GM21737 (cell line): ENCODE data around the gene CELSR1.
"Not testable (repeated sequence)": the region's sequence is repeated elsewhere in the genome, so short reads cannot be mapped to it uniquely, and the experiment has no call there.

Experiments
- ATAC-seq: cut with Tn5 transposase; IDR thresholded peaks from one replicate; pipeline ENCODE4 v1.9.1; 2021; ENCODE audit warnings: mild to moderate bottlenecking, moderate library complexity; ENCODE audit not compliant: unreplicated experiment

CELSR1 gene

GRCh38 chr22:46406349-46406748 lies 131.1 kb downstream of the CELSR1 start:
- no peak for ATAC-seq

GRCh38 chr22:46405901-46406300 lies 131.5 kb downstream of the CELSR1 start:
- ATAC-seq: no peak

DNA sequence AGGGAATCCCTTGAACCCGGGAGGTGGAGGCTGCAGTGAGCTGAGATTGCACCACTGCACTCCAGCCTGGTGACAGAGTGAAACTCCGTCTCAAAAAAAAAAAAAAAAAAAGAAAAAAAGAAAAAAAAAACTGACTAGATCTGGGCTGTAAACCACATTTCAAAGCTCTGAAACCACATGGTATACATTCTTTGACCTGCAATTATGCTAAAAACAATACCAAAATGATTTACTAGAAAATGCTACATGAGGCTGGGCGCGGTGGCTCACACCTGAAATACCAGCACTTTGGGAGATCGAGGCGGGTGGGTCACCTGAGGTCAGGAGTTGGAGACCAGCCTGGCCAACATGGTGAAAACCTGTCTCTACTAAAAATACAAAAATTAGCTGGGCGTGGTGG lies 133.5 kb downstream of the CELSR1 start:
- not testable (repeated sequence) for ATAC-seq

GRCh38 chr22:46402505-46402904 lies 134.9 kb downstream of the CELSR1 start:
- no peak for ATAC-seq

DNA sequence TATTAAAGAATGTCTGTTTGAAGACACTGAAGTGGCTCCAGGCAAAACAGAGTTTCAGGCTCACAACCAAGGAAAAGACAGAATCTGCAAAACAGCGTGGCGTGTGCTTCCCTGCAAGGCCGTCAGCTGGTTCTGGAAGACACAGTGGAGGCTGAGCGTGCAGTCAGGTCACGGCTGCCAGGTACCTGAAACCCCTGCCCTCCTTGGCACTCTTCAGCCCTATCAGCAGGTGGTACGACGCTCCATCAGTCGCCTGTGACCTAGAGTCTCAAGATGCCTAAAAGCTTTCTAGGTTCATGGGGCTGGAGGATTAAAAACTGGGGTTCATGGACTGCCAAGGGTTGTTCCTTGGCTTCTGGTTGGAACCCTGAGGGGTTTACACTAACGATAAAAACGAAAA lies 136.1 kb downstream of the CELSR1 start:
- no peak for ATAC-seq

DNA sequence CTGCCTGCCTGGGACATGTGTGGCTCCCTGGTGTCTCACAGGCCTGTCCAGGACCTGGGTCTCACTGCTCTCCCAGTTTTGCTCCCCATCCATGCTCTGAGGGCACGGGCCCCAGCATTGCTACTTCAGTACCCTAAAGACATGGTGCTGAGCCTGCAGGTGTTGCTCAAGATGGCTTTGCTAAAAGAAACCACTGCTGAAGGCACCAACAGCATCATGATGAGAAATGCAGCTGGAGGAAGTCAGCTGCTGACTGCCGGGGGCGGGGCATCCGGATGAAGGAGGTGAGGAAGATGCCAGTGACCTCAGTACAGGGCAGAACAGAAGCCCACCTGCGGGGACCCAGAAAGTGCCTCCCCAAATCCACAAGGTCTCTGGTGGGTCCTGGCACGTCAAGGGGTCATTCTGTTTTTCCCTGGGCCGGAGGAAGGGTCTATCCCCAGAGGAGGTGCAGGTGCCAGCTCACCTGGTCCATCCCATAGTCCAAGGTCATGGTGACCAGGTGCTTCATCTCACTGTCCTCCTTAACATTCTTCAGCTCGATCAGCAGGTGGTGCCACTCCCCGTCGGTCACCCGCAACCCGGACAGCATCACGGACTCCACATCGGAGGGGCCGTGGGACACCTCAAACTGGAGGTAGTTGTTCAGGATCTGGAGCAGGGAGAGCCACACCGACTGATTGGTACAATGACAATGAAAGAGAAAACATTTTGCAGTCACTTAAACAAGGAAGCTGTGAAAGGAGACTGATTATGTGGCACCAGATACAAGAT lies 138.0 kb downstream of the CELSR1 start:
- no peak for ATAC-seq

DNA sequence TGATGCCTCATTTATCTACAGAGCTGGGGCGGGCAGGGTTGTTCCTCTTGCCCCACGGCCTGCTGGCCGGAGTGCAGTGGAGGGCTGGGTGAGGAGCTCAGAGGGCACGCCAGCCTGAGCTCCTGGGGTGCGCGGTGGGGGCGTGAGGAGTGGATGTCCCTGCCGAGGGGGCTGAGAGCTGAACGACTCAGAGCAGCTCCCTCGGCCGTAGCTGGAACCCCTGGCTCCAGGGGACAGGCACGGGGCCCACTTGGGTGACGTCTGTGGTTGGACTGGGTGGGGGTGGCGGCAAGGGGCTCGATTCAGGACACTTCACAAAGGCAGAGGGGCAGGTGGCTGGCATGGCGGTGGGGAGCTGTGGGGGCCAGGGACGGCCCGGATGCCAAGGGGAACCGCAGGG lies 139.5 kb downstream of the CELSR1 start:
- no peak for ATAC-seq

DNA sequence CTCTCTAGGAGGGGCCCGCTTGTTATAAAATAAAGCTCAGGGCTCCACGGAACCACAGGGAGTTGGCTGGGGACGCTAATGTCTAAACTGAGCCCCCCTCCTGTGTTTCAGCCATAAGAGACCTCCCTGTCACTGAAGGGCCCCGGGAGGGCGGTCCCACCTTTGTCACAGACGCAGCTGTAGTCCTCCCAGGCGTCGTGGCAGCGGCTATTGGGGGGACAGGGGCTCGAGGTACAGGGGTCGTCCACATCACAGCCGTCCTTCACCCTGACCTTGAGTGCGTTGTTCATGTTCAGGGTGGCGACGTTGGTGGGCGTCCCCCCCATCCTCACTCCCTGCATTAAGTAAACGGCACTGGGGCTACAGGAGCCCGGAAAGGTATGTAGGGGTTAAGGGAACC lies 139.9 kb downstream of the CELSR1 start:
- no peak for ATAC-seq

DNA sequence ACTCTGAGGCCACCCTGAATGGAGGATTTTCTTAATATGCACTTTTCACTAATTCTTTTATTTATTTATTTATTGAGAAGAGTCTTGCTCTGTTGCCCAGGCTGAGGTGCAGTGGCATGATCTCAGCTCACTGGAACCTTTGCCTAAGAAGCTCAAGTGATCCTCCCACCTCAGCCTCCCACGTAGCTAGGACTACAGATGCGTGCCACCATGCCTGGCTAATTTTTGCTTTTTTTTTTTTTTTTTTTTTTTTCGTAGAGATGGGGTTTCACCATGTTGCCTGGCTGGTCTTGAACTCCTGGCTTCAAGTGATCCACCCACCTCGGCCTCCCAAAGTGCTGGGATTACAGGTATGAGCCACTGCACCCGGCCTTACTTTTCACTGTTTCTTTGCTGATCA lies 140.4 kb downstream of the CELSR1 start:
- ATAC-seq: not testable (repeated sequence)

GRCh38 chr22:46395145-46395544 lies 142.3 kb downstream of the CELSR1 start:
- ATAC-seq: no peak

DNA sequence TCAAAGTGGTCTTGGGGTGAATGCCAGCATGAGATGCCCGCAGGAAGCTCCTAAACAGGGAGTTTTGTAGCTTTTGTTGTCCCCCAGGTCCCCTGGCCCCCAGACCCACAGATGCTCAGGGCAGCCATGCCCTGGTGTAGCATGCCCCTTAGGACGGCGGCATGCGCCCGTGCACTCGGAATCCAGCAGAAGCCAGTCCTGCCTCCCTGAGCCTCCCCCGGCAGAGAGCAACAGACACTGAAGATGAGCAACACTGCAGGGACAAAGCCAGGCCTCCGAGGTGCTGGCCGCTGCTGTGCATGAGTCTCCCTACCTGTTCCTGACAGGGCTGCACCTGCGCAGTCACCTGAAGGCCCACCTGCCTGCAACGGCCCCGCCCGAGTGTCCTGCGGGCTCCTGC lies 142.8 kb downstream of the CELSR1 start:
- ATAC-seq: no peak

GRCh38 chr22:46393873-46394272 lies 143.5 kb downstream of the CELSR1 start:
- no peak for ATAC-seq

DNA sequence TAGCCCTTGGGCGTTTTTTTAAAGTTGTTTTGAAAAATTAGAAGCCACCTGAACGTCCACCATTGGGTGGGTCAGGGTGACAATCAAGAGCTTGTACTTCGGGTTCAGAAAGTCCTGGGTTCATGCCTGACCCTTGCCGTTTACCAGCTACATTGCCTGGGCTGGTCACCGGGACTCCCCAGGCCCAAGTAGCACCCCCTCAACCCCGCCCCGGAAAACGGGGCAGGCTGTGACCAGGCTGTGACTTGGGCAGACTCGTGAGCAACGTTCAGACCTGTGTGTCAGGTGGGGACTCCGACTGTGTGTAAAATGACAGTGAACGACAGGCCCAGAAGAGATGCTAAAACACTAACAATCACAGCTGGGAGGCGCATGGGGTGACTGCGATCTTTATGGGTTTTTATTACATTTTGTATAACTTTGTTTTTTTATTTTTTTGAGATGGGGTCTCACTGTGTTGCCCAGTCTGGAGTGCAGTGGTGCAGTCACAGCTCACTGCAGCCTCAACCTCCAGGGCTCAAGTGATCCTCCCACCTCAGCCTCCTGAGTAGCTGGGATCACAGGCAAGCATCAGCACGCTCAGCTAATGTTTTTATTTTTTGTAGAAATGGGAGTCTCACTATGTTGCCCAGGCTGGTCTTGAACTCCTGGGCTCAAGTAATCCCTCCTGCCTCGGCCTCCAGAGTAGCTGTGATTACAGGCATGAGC lies 145.1 kb downstream of the CELSR1 start:
- no peak for ATAC-seq

DNA sequence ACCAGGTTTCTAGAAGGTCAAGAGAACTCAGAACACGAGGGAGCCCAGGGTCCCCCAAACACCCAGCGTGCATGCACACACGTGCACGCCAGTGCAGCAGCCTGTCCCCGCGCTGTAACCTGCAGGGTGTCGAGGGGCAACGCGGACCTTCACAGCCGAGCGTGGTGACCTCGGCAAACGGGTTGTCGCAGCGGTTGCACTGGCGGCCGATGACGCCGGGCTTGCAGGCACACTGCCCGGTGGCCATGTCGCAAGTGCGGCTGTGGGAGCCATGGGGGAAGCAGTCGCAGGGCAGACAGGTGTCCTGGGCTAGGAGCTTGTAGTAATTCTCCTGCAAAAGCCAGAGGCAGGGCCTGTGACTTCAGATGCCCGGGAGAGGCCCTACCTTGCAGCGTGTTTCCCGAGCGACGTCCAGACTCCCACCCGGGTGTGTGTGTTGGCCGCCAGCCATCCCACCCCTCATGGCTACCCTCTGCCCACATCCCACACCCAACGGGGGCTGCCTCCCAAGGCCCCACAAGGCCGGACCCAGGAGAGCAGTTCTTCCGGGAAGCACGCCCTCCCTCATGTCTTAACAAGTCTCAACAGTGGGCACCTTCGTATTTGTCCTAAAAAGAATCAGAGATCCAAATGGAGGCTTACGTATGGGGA lies 145.8 kb downstream of the CELSR1 start:
- no peak for ATAC-seq

DNA sequence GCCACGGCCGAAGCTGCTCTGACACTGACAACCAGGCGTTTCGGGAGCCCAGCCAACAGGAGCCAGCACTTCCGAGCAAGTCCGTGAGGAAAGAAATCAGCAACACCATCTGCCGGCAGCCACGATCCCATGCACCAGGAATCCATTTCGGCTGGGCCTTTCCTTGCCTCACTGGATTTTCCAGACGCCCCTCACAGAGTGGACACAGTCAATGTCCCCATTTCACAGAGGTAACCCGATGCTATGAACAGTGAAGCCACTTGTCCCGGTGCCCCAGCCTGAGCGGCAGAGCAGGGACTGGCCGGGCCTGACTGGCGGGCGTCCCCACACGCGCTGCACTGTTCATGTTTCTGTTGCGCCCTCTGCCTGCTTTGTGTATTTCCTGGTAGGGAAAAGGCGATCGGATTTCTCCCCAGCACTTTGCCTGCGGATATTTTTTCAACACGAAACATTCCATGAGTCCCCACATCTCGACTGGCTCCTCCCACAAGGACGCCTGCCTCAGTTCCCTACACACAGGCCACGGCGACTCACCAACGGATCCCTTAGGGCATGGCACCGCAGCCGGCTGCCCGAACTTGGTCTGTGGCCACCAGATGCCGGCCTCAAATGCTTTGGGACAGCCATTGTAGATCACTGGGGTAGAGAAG lies 146.6 kb downstream of the CELSR1 start:
- ATAC-seq: no peak

DNA sequence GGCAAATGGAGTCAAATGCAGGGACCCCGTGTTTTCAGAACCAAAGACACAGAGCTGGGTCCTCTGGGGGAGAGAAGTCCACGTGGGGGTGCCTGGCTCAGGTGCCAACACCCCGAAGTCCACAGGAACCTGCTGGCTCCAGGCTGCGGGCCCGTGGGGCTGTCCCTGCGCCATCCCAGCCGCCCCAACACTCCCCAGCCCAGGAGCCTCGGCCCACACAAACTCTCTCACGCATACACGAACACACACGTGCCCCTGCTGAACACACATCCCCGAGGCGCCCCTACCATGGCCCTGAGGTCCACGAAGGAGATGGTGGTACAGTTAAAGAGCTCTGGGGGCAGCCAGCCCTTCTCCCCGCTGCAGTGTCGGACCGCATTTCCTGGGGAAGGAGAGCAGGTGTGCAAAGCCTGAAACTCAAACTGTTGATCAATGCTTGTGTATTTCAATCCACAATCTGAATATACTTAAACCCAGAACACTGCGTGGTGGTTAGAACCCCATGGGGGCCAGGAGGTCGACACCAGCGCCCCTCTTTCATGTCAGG lies 147.2 kb downstream of the CELSR1 start:
- no peak for ATAC-seq

DNA sequence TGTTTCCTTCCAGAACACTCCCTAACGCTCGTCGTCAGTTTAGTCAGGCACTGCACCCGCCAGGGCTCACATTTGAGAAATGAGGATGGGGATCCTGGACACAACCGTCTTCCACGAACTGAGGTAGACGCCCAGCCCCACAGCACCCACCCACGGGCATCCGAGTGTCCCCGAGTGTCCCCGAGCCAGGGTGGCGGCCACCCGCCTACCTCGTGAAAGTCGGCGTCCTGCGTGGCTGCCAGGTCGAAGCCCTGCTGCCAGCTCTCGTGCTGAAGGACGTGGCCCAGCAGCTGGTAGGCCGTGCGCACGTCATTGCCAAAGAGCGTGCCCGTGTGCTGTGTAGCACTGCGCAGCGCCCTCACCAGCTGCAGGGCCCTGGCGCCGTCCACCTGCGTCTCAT lies 148.3 kb downstream of the CELSR1 start:
- ATAC-seq: no peak

DNA sequence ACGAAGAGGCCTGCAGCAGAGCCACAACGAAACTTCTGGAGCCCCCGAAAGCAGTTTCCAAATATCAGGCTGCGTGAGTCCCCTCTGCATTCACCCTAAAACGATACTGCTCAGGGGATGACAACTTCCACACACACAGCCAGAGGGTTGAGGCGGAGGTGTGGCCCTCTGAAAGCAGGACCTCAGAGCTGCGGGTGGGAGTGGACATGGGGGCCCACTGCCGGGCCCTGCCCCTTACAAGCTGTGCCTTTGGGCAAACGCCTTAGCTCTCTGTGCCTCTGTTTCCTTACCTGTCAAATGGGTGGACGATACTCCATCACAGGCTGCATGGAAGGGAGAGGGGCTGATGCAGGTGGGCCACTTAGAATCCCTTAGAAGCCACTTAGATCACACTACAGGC lies 148.8 kb downstream of the CELSR1 start:
- no peak for ATAC-seq

GRCh38 chr22:46387748-46388147 lies 149.7 kb downstream of the CELSR1 start:
- no peak for ATAC-seq

- ATAC-seq: no peak
Measured at GRCh38 chr22:46386312-46386711, 151.1 kb downstream of the CELSR1 start.

- no peak for ATAC-seq
Measured at GRCh38 chr22:46382524-46382923, 154.9 kb downstream of the CELSR1 start.
